Upper lobe of left lung (tissue), 6 donors: ENCODE data around the gene CPA3. TPM values are rescaled to one million over a fixed set of nuclear protein-coding genes. Genes with fewer than 3 reads are reported as not detected.

Source experiments
- ATAC-seq, 2 donors: fragments of 200-7000 bp; cut with Tn5 transposase; one replicate each; pipeline ENCODE4 v1.9.1; 2022; ENCODE audit warnings: mild to moderate bottlenecking in 2 of 2, moderate library complexity in 2 of 2; ENCODE audit not compliant: low FRiP score in 2 of 2
- DNase-seq, 2 donors: peaks; one replicate each; pipeline ENCODE4 v3.0.0-alpha.2; 2019 to 2020
- H3K27ac ChIP-seq, 4 donors: fragments of 200-600 bp; sonication (generic); one replicate each; pipeline ENCODE4 v1.5.1; 2016 to 2019
- H3K27me3 ChIP-seq, 4 donors: fragments of 200-600 bp; sonication (generic); one replicate each; pipeline ENCODE4 v1.5.1; 2017 to 2019
- H3K36me3 ChIP-seq, 4 donors: fragments of 200-600 bp; sonication (generic); one replicate each; pipeline ENCODE4 v1.5.1; 2016 to 2019
- H3K4me1 ChIP-seq, 4 donors: fragments of 200-600 bp; sonication (generic); one replicate each; pipeline ENCODE4 v1.5.1; 2018 to 2019
- H3K4me3 ChIP-seq, 4 donors: fragments of 200-600 bp; sonication (generic); one replicate each; pipeline ENCODE4 v1.5.1; 2017 to 2019; ENCODE audit warnings: mild to moderate bottlenecking in 2 of 4, moderate library complexity in 1 of 4
- H3K9me3 ChIP-seq, 4 donors: fragments of 200-600 bp; sonication (generic); one replicate each; pipeline ENCODE4 v1.5.1; 2018 to 2019
- EP300 ChIP-seq, 4 donors: sonication (generic); formaldehyde crosslinking; IDR thresholded peaks; one replicate each; pipeline ENCODE4 v1.5.1; 2017; ENCODE audit warnings: antibody characterized with exemption in 4 of 4, control low read depth in 2 of 4
- POLR2A ChIP-seq, 4 donors: fragments of 450-650 bp; IDR thresholded peaks; one replicate each; pipeline ENCODE4 v1.5.1; 2016 to 2017; ENCODE audit warnings: antibody characterized with exemption in 4 of 4, mild to moderate bottlenecking in 2 of 4
- POLR2AphosphoS5 ChIP-seq, 2 donors: sonication (generic); formaldehyde crosslinking; IDR thresholded peaks; one replicate each; pipeline ENCODE4 v1.5.1; 2017; ENCODE audit warnings: antibody characterized with exemption in 2 of 2
- WGBS, 2 donors: methylation state at CpG; one replicate each; pipeline ENCODE4 v1.1.5; 2017 to 2018; 5-methylcytosine and 5-hydroxymethylcytosine counted together
- total RNA-seq, 6 donors: library from RNA; depleted of rRNA in 4 of 6; stranded (reverse); fragments of >200 nt in 4 of 6; gene quantifications; one replicate each; pipeline versions ENCODE4 v1.1.0 to v1.2.1, GENCODE V29; 2016 to 2021
- TF ChIP-seq, protein P1 (sequence below), 6 experiments: fragments of 450-650 bp in 4 of 6; fragments of 200-600 bp in 2 of 6; sonication (generic) in 2 of 6; IDR thresholded peaks; one replicate each; pipeline ENCODE4 v1.5.1; 2016 to 2019; ENCODE audit warnings: antibody characterized with exemption in 6 of 6
- donor health status: DM: no; HTN: no; CAD: no; lungs with moderate emphysema.
- donor health status: DM: no; HTN: yes; CAD: no; lungs with severe emphysema.

Gene CPA3
- total RNA-seq, 6 donors from 2014 or later, result 3.4 to 63.2 (median 35.6) TPM

DNA sequence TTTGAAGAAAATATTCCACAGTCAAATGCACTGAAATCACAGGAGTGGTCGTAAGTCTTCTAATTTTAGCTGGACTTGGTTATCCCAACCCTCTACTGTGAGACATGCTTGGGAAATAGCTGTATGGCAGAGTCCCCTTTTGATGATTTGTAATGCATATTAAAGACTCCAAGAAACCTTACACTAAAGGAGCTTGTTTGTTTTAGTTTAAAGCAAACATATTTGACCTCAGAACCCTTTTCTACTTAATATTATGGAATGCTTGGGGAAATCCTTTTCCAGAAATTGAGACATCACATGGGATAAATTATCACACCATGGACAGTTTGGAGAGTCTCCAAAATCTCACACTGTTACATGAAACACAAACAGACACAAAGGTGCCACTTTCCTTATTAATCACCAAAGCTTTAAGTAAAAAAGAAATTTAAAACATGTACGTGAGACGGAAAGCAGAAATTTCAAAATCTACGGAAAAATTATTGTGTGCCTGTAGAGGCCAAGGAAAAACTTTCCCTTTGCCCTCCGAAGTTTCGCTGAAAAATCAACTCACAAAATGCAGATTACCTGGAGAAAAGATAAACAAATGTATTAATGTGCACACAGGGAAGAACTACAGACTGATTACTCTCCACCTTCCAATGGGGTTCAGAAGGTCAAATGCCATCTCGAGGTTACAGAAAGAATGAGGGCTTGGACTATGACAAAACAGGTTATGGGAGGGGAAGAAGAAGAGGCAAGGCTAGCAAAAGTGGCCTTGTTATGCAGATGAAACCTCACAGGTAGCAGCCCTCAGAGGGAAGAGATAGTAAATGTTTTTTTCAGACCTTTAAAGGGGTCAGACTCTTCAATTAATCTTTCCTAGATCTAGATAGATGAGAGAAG is 44.5 kb upstream of the CPA3 start:
- DNase-seq (no peak), ATAC-seq (no peak)
- WGBS, 2 donors, result 70 to 80% methylated on average over 7 of the region's 7 CpGs
- H3K27ac ChIP-seq, result no peak overlapping the region
- no peaks in the 10 kb centered on the region for H3K4me1 ChIP-seq
- peaks cover 0 to 3% (median 0%) of the 10 kb centered on the region in 4 donors for H3K9me3 ChIP-seq
- TF ChIP-seq POLR2AphosphoS5 (IDR thresholded peaks at IDR 0.05), result no peak
- TF ChIP-seq EP300 (IDR thresholded peaks at IDR 0.05), result no peak
- TF ChIP-seq, protein P1, sequence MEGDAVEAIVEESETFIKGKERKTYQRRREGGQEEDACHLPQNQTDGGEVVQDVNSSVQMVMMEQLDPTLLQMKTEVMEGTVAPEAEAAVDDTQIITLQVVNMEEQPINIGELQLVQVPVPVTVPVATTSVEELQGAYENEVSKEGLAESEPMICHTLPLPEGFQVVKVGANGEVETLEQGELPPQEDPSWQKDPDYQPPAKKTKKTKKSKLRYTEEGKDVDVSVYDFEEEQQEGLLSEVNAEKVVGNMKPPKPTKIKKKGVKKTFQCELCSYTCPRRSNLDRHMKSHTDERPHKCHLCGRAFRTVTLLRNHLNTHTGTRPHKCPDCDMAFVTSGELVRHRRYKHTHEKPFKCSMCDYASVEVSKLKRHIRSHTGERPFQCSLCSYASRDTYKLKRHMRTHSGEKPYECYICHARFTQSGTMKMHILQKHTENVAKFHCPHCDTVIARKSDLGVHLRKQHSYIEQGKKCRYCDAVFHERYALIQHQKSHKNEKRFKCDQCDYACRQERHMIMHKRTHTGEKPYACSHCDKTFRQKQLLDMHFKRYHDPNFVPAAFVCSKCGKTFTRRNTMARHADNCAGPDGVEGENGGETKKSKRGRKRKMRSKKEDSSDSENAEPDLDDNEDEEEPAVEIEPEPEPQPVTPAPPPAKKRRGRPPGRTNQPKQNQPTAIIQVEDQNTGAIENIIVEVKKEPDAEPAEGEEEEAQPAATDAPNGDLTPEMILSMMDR (IDR thresholded peaks at IDR 0.05), result no peak
- no peak for TF ChIP-seq POLR2A (IDR thresholded peaks at IDR 0.05)
- no peak overlapping the region for H3K4me3 ChIP-seq
- no peaks in the 10 kb centered on the region for H3K36me3 ChIP-seq
- no peaks in the 10 kb centered on the region for H3K27me3 ChIP-seq

DNA sequence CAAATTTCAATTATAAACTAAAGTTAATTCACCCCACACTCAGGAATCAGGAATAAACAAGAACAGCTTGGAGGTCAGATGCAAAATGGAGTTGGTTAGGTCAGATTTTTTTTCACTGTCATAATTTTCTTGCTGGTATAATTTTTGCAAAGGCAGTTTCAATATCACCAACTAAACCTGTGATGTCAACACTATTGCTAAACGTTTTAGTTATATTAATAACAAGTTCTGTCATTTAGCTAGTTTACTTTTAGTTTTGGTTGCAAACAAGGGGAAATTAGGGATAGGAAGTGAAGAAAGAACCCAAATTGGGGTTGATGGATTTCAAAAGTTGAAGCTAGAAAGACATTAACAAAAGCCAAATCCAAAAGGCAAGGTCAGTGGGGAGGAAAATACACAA is 42.1 kb upstream of the CPA3 start:
- H3K9me3 ChIP-seq, result peaks cover 0 to 3% (median 0%) of the 10 kb centered on the region in 4 donors
- WGBS, 2 donors, result 58 to 68% methylated on average over 1 of the region's 1 CpG
- H3K4me1 ChIP-seq, result peaks cover 0 to 4% (median 0%) of the 10 kb centered on the region in 4 donors
- no peak for ATAC-seq
- no peak overlapping the region for H3K27ac ChIP-seq
- DNase-seq, result no peak
- TF ChIP-seq, protein P1 (IDR thresholded peaks at IDR 0.05), result no peak
- TF ChIP-seq POLR2AphosphoS5 (IDR thresholded peaks at IDR 0.05) (no peak), POLR2A (IDR thresholded peaks at IDR 0.05) (no peak), EP300 (IDR thresholded peaks at IDR 0.05) (no peak)
- no peak overlapping the region for H3K4me3 ChIP-seq
- H3K36me3 ChIP-seq, result no peaks in the 10 kb centered on the region
- H3K27me3 ChIP-seq, result no peaks in the 10 kb centered on the region

DNA sequence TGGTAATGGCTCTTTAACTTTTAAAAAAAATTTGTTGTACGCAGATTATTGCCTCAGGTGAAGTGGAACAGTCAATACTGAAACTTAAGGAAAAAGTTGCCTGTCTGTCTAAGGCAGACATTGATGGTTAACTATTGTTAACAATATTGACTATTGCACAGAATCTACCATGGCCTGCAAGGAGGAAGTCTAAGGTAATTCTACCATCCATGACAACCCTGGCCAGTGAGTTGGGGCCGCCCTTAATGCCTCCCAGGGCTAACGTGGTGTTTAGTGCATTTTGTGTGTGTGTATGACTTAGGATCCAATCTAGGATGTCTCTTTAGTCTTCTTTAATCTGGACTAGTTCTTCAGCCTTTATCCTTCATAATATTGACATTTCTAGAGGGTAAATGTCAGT is 39.6 kb upstream of the CPA3 start:
- TF ChIP-seq POLR2AphosphoS5 (IDR thresholded peaks at IDR 0.05) (no peak), EP300 (IDR thresholded peaks at IDR 0.05) (no peak), POLR2A (IDR thresholded peaks at IDR 0.05) (no peak)
- TF ChIP-seq, protein P1 (IDR thresholded peaks at IDR 0.05), result no peak
- Histone ChIP-seq H3K27me3 (no peaks in the 10 kb centered on the region), H3K9me3 (peaks cover 0 to 3% (median 0%) of the 10 kb centered on the region in 4 donors), H3K4me3 (no peak overlapping the region), H3K27ac (no peak overlapping the region), H3K36me3 (no peaks in the 10 kb centered on the region), H3K4me1 (peaks cover 0 to 4% (median 2%) of the 10 kb centered on the region in 4 donors)
- WGBS, 2 donors, result 79 to 81% methylated on average over 3 of the region's 3 CpGs
- ATAC-seq (no peak), DNase-seq (no peak)

DNA sequence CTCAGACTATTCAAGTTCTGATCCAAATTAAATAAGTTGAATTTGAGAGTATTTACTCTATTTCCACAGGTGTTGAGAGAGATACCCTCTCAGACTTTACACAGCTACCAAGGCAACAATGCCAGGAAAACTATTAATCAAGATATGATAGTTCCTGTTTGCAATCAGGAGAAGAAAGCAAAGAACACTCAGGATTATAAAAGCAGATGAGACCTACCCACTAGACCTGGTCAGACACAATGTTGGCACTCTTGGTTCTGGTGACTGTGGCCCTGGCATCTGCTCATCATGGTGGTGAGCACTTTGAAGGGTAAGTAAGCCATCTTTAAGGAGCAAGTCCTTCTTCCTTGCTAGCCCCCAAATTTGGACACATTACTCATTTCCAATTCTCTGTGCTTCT is 37.5 kb upstream of the CPA3 start, which contains the start of gene CPB1:
Gene CPB1 (plus strand): TSS at position 227 of the 400 bp plus-strand sequence. CDS start 13 bp downstream, at position 240.
- peaks cover 0 to 4% (median 2%) of the 10 kb centered on the region in 4 donors for H3K4me1 ChIP-seq
- no peak for DNase-seq
- no peaks in the 10 kb centered on the region for H3K27me3 ChIP-seq
- no peak for ATAC-seq
- no peak within 1 kb of the TSS for H3K27ac ChIP-seq
- TF ChIP-seq POLR2AphosphoS5 (IDR thresholded peaks at IDR 0.05), result no peak
- TF ChIP-seq POLR2A (IDR thresholded peaks at IDR 0.05), result no peak
- TF ChIP-seq EP300 (IDR thresholded peaks at IDR 0.05), result no peak
- TF ChIP-seq, protein P1 (IDR thresholded peaks at IDR 0.05), result no peak
- no peaks in the 10 kb centered on the region for H3K9me3 ChIP-seq
- no peak within 1 kb of the TSS for H3K4me3 ChIP-seq
- no peaks in the 10 kb centered on the region for H3K36me3 ChIP-seq
